Left forelimb (tissue), 1 donor: Measurements from ENCODE around the gene DPY19L1.
"Not testable (repeated sequence)": the region's sequence is repeated elsewhere in the genome, so short reads cannot be mapped to it uniquely, and the experiment has no call there.

Source experiments
- DNase-seq: peaks from one replicate; pipeline ENCODE4 v3.0.0-alpha.2; 2018; ENCODE audit warnings: low spot score

Gene DPY19L1

DNA sequence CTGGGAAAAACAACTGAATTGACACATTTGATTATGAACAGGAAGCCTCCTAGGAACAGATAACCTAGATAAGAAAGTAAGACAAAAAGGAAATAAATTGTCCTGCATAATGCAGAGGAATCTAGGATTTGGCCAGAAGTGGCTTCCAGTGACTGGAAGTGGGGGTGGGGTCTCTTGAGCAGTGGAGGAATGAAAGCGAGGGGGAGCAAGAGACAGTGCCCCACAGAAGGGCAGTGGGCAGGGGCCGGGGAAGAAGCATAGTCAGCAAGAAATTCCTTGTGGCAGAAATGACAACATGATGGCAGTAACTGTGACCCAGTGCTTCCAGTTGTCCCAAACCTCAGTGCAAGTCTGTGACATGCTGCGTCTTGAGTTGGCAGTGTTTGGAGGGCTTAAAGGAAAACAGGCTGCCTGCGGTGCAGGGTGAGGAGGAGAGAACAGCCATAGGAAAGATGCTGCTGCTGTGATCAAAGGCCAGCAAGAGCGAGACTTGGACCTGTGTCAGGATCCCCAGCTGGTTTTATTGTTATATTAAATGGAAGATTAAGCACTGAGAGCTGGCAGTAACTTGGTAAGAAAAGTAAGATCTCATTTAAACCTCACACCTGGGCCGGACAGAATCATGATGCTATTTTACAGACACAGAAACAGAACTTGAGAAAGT is 119.0 kb downstream of the DPY19L1 start:
- DNase-seq: not testable (repeated sequence)

DNA sequence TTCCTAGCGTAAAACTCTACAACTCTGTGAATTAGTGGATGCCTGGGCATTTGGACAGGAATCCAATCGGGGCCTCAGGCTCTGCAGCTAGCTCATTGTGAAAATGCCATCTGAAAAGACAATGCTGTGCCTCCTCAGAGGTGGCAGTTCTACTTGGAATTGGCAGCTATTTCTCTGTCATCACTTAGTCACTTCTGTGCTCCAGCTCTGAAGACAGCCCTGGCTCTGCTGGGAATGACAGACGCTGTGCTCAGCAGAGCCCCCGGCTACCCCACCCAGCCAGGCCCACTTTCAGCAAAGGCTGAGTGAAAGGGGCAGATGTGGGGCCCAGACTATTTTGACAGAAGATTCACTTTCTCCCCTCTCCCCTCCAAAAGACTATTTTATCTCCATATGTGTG is 119.8 kb downstream of the DPY19L1 start:
- not testable (repeated sequence) for DNase-seq

DNA sequence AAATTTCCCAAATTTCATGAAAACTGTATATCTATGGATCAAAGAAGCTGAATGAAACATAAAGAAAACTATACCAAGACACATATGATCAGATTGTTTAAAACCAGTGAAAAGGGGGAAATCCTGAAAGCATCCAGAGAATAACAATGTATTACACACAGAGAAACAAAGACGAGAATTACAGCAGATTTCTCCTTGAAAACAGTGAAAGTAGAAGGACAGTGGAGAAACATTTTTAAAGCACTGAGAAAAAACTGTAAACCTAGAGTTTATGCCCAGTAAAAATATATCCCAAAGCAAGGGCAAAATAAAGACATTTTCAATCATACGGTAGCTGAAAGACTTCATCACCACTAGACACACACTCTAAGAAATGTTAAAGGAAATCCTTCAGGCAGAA is 121.0 kb downstream of the DPY19L1 start:
- DNase-seq: no peak

DNA sequence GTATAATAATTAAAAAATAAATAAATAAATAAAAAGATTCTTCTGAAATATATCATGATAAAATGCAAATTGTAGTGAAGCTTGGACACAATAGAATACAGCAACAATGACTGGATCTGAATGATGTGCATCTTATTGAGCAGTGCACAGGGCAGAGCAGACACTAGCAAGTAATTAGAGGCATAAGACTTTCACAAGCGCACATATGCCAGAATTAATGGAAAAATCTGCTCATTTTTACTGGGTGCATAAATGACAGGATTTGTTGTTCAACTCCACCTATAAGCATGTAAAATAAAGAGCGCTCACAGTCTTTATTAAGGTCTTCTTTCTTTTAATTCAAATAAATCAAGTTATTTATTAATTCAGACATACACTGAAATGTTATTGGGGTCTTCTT is 125.0 kb downstream of the DPY19L1 start:
- DNase-seq: no peak

DNA sequence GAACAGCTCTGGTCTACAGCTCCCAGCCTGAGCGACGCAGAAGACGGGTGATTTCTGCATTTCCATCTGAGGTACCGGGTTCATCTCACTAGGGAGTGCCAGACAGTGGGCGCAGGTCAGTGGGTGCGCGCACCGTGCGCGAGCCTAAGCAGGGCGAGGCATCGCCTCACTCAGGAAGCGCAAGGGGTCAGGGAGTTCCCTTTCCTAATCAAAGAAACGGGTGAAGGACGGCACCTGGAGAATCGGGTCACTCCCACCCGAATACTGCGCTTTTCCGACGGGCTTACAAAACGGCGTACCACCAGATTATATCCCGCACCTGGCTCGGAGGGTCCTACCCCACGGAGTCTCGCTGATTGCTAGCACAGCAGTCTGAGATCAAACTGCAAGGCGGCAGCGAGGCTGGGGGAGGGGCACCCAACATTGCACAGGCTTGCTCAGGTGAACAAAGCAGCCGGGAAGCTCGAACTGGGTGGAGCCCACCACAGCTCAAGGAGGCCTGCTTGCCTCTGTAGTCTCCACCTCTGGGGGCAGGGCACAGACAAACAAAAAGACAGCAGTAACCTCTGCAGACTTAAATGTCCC is 130.9 kb downstream of the DPY19L1 start:
- not testable (repeated sequence) for DNase-seq

DNA sequence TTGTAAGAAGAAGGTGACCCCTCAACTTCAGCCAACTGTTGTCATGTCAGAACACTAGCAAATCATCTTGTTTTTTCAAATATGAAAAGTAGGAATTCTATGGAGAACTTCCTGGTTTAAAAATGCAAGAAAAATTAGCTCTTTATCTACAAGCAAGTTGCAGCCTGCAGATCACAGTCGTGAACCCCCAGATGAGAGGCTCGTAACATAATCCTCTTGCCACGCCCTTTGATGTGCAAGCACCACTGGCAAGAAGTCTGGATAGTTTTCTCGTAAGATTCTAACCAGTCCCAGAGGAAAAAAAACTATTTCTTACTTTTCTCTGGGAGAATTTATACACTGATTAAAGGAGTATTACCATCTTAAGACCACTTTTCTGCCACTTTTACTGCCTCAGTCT is 132.3 kb downstream of the DPY19L1 start:
- no peak for DNase-seq

DNA sequence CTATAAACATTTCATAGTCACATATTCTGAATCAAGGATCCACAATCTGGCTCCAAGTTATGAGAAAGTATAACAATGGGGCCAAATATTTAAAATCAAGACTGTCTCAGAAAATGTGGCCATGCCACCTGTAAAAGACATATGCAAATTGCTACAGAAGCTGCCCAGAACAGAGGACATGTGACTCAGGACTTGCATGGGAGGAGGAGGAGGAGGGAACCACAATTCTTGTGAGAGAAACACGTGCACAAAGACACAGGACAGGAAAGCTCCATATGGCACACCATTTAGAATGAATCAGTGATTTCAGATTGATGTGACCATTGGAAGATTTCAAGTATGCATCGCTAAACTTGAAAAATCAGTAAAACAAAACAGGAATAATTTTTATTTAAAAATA is 133.4 kb downstream of the DPY19L1 start:
- not testable (repeated sequence) for DNase-seq

DNA sequence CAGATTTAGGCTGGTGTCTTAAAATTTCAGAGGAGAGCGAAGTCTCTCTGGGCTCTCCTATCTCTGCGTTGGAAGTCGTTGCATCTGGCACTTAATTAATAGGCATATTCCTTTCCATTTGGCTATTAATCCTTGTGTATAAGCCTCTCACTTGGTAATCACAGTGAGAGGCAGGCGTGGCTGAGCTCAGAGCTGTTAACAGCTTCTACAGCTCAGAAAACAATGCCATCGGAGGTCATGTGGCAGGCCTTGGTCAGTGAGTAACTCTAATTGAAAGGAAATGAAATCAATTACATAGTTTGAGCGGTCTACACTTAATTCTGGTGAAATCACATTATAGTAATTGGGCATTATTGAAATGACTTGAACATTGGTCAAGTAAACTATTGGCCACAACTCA is 135.1 kb downstream of the DPY19L1 start:
- no peak for DNase-seq

DNA sequence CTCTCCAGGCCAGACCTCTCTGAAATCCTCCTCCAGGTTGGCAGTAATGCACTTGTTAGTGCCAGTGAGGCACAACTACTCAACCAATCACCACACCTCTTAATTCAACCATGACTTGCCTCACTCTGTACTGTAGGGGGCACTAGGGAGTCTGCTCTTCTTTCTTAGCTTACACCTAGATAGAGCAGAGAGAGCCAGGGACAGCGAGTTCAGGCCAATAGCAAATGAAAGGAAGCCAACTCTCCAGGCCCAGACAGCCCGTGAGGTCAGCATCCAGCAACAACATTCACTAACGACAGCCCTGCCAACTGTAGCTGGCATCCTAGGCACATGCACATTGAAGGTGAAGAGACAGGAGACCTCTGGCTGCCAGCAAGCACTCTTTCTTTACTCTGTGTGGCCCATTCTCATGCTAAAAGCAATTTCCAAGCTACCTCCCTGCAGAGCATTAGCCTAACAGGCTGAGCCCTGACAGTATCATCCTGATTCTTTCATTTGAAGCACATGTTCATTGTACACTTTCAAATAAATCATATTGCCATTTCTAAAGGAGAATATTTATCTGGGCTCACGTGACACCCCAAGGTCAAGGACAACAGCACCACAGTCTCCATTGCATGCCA is 136.3 kb downstream of the DPY19L1 start:
- no peak for DNase-seq

DNA sequence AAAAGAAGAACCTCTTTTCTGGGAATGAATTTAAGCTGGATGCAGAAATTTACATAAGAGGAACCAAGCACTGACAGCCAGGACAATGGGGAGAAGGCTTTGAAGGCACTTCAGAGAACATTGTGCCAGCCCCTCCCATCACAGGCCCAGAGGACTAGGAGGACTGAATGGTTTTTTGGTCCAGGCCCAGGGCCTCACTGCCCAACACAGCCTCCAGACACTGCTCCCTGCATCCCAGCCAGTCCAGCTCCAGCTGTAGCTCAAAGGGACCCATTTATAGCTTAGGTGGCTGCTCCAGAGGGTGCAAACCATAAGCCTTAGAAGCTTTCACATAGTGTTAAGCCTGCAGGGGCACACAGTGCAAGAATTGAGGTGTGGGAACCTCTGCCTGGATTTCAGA is 142.1 kb downstream of the DPY19L1 start:
- DNase-seq: no peak

DNA sequence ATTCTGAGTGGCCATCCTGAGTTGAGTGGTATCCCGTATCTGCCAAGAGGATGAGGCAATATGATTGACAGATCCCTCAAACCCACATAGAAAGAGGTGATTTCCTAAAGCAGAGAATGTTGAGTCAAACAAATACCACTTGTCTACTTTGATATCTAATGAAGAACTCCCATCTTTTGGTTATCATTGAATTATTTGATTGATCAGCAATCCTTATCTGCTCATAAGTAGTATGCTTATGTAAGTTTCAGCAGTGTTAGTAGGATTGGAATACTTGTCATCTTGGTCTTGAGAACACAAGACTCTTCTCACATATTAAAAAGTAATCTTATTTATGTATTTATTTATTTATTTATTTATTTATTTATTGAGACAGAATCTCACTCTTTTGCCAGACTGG is 147.3 kb downstream of the DPY19L1 start:
- no peak for DNase-seq

DNA sequence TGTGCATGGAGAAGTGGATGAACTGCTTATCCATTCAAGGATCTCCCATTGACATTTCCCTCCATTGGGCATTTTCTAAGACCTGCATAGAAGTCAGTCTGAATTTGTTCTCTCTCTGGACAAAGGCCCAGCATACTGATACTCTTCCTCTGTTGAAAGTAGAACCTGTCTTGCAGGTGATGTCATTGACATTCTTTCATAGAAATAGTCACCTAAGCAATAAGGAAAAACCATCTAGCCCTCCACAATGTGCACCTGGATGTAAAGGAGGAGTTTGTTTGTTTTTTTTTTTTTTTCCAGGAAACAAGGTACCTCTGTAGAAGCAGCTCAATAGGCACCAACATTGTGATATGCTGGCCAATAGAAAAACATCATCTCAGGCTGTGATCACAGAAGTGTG is 150.4 kb downstream of the DPY19L1 start:
- no peak for DNase-seq

DNA sequence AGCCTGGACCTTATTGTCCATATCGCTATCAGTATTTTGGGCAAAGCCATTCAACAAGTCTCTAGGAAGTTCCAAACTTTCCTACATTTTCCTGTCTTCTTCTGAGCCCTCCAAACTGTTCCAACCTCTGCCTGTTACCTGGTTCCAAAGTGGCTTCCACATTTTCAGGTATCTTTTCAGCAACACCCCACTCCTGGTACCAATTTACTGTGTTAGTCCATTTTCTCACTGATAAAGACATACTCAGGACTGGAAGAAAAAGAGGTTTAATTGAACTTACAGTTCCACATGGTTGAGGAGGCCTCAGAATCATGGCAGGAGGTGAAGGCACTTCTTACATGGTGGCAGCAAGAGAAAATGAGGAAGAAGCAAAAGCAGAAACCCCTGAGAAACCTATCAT is 153.4 kb downstream of the DPY19L1 start:
- not testable (repeated sequence) for DNase-seq

DNA sequence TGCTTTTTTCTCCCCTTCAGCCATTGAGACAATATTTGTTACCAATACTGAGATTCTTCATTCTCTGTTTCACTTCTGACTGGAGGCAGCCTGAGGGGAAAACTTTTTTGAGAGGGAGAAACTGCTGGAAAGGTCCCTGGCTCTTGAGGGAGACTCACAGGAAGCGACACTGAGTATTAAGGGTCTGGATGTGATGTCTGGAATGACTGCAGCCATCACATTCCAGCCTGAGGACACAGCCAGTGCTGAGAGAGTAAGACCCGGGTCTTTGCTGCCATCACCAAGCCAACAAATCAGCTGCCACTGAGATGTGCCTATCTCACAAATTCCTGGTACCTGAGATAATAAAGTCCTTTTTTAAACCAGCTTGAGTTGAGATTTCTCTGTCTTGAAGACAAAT is 157.4 kb downstream of the DPY19L1 start:
- DNase-seq: no peak

DNA sequence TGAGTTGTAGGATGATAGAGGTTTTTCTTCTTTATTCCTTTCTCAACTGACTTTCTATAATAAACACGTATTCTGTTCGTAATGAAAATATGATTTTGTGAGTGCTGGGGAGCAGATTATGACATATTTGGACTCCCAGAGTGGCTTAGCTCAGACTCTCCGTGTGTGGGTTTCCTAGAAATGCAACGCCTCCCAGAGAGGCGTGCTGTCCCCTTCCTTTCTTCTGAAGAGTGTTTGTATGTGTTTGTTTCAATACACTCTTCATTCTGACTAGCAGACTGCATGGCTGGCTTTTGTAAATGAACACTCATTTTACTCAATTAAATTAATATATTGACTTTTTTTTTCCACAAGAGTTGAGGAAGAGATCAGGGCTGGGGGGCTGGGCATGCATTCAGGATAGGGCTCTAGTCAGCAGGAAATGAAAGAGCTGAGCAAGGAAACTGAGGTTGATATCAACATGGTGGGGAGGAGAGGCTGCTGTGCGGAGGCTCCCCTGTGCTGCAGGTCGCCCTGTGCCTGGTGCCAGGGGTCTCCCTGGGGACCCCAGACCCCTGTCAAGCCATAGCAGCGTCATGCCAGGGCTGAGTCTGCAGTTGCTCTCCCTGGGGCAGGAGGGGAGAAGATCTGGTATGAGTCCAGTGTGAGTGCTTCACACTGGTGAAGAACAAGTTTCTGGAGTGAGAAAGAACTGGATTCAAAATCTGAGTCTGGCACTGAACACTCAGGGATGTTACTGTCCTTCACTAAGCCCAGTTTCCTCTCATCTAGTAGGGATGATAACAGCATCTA is 158.1 kb downstream of the DPY19L1 start:
- DNase-seq: not testable (repeated sequence)
